GM19463 (cell line): Measurements from ENCODE around the gene FAM222B.

ENCODE experiments used
- ATAC-seq: cut with Tn5 transposase; IDR thresholded peaks from one replicate; pipeline ENCODE4 v1.9.1; 2021; ENCODE audit warnings: mild to moderate bottlenecking, moderate library complexity; ENCODE audit not compliant: unreplicated experiment

FAM222B gene

DNA sequence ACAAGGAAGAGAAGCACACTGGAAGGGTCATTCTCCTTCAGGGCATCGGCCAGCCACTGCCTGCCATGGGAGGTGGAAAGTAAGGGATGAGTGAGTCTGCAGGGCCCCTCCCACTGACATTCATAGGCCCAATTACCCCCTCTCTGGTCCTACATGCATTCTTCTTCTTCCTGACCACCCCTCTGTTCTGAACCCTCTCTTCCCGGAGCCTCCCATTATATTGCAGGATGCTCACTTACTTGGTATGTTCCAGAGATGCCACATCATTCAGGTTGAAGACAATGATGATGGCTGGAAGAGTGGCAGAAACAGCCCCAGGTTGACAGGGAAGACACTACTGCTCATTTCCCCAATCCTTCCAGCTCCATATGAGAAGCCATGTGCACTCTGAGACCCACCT, 127.4 kb downstream of the FAM222B start:
- ATAC-seq: no peak

DNA sequence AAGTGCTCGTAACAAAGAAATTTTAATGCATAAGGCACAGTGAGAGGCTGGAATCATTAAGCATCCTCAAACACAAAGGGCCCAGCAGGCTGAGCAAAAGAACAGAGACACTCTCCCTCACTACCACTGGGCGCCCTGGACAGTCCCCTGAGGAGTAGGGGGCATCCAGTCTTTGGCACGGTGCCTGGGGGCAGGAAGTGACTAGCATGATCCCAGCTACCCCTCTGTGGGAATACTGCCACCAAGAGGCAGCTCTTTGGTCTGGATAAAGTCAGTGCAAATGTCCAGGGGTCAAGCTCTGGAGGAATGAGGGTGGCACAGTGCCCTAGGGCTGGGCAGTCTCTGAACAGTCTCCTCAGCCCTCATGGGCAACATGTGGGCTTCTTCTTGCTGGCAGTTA, 128.3 kb downstream of the FAM222B start:
- ATAC-seq: no peak

DNA sequence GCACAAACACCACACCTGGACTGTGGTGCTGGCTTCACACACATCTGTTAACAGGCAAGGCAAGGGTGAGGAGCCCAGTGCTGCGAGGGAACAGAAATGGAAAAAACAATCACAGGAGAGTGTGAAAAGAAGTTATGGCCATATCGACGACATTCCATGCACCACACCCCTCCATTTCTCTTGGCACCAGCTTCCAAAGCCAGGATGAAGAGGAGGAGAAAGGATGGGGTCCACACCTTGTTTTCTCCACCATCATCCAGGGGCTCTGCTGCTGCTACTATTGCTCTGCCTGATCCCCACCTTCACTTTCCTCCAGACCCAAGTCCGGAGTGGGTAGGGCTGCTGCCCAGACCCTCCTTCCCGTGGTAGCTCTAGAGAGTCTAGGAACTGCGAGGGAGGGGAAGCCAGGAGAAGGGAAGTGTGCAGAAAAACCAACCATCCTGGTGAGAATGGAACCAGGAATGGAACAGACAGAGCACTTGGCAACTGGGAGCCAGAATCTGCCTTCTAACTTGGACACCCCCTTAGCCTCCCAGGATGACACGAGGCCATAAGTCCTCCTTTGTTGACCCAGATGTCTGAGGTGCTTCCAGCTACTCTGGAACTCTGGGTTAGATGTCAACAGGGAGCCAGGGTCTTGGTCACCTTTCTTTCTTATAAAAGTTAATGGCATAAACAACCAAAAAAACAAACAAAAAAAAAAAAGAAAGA, 129.7 kb downstream of the FAM222B start:
- ATAC-seq: no peak

DNA sequence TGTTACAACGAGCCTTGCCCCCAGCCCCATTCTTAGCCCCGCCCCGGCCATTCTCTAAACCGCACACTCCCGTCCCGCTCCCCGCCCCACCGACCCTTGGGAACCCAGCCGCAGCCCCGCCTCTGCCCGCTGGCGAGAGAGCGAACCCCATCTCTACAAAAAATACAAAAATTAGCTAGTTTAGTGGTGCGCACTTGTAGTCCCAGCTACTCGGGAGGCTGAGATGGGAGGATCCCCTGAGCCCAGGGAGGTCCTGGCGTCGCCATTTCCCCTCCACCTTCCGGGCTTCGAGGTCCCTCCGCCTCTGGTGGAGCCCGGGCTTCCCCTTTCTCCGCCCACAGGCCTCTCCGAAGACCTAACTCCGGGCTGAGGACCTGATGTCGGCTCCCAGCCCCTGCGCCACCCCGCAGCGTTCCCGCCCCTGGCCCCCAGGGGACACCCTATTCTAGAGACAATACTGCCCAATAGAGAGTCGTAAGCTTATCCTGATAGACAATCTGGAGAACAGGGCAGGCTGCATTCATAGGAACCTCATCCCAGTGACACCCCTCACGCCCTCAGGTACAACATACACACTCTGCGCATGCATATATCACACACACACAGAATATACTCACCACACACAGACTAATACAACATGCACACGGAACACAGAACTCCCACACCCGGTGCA, 130.4 kb downstream of the FAM222B start:
- no peak for ATAC-seq

DNA sequence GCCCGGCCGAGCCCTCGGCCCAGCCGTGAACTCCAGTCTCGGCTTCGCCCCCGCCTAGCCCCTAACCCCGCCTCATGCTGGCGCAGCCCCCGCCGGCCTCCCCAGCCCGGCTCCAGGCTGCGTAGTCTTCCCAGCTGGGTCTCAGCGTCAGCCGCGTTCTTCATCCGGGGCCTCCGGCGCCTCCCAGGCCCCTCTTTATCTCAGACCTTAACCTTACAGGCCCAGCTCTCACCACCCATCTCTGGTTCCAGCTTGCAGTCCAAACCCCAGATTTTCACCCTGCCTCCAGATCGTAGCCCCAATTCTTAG, 130.9 kb downstream of the FAM222B start, which contains the start of gene PROCA1:
PROCA1 (minus strand) TSS at position 166 of the 309 bp plus-strand sequence. CDS start 228 bp downstream, outside the sequence.
- peak; percentile 17 for ATAC-seq

DNA sequence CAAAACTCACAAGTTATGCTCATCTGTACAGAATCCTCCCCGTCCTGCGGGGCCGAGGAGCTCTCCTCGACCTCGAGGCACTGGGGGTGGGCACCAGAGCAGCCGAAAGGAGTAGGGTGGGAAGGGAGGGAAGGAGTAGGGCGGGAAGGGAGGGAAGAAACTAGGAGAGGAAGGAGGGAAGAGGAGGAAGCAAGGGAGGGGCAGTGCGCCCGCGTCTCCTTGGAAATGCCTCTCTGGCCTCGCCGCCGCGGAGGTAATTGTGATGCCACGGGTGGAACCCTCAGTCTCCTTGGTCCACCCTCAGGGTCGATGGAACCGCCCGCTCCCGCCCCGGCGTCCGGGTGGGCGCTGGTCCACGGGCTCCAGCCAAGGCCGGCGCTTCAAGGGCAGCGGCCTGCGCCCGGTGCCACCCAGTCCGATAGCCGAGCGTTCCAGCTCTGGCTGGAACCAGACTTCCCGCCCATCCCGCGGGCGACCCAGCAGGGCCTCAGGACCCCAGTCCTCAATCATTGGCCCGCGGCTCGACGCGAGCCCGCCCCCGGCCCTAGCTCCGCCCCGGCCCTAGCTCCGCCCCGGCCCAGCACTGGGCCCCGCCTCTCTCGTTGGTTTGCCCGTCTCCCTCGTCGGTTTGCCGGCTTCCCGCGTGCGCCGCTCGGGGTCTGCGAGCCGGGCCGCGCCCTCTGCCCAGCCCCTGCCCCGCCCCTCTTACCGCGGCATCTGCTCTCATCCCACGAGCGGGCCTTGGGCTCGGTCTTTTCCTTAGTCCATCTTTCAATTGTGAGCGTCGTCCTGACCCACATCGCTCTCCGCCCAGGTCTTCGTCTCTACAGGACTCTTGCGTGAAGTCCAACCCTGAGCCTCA, 131.5 kb downstream of the FAM222B start:
- peak; percentile 82 for ATAC-seq

DNA sequence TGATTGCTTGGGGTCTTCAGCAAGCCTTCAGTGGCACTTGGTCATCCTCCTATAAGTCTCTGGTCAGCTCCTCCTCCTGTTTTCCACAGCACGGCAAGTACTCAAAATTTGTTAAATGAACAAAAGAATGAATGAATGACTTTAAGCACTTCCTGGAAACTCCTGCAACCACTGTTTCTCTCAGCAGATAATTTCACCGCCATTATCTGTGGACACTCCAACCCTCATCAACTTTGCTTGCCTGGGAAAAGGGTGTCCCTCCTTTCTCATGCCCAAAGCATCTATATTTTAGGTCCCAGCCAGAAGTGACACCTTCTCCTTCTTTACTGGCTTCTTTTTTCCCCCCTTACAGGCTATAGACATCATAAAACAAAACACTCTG, 135.3 kb downstream of the FAM222B start:
- ATAC-seq: no peak

DNA sequence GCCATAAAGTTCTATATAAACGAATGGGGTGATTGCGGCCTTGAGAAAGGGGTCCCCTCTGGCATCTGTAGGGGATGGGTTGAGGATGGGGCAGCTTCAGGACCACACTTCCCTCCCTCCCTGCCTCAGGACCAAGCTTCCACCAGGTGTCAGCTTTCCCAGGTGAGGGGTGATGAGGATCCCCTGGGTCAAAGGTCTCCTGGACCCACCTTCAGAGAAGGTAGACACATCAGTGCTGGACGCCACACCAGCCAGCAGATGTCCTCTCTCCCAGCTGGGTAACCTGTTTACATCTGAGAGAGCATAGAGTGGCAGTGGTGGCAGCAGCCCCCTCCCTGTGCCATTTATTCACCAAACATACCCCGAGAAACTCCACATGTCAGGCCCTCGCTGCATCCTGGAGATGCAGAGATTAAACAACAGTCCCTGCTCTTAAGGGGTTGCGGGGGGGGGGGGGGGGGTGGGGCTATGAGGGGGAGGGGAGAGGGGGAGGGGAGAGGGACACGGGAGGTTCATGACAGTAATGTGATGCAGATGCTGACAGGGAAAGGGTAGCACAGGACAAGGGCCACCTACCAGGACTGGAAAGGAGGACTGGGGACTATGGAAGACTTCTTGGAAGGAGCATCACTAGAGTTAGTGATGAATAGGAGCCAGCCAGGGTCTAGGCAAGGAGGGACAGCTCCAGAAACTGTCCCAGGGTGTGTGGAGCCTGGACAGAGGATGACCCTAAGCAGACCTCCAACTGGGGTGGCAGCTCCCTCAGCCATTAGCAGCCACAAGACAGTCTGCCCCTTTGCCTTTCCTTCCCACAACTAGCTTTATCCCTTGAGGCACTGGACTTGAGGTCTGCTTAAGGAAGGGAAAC, 135.9 kb downstream of the FAM222B start:
- no peak for ATAC-seq
